Hematopoietic multipotent progenitor cell treated with erythropoietin and hydrocortisone succinate and interleukin-3 and kit ligand, for 17 days (in vitro differentiated cells): ENCODE data around the gene ATP9A.

ENCODE experiments used
- DNase-seq: peaks from one replicate; pipeline ENCODE4 v3.0.0-alpha.2; 2015; ENCODE audit warnings: low spot score

ATP9A gene

DNA sequence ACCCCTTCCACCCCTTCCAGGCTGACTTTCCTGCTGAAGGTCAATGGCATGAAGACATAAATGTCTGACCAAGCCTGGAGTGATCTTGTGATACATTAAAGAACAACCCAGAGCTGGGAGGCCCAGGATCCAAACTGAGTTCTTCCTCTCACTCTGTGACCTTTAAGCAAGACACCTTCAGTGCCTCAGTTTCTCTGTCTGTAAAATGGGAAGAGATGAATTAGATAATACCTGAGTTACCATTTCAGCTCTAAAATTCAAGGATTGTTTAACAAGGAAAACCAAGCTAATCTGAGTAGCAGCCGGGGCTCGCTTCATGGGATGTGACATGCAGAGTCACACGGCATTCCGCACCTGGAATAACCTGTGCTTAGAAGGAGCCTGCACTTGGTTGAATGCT, 218.7 kb downstream of the ATP9A start:
- no peak for DNase-seq

- no peak for DNase-seq
These were observed 220.2 kb downstream of the ATP9A start for GRCh38 chr20:51547951-51548350.
